Activated T-cell treated with anti-CD3 and anti-CD28 coated beads, Interleukin-2, amount 50 U/mL, for 24 hours (primary cell): ENCODE results near the gene IQCH.

Experiments
- DNase-seq: peaks from one replicate; pipeline ENCODE4 v3.0.0-alpha.2; 2020
- H3K27ac Mint-ChIP-seq: 2 replicates; pipeline ENCODE4 v1.8.0; 2020; ENCODE audit warnings: mild to moderate bottlenecking, mixed read lengths
- H3K27me3 Mint-ChIP-seq: 2 replicates; pipeline ENCODE4 v1.8.0; 2020; ENCODE audit warnings: mixed read lengths
- H3K36me3 Mint-ChIP-seq: 2 replicates; pipeline ENCODE4 v1.8.0; 2020; ENCODE audit warnings: low read depth, mixed read lengths
- H3K4me1 Mint-ChIP-seq: 2 replicates; pipeline ENCODE4 v1.8.0; 2020; ENCODE audit warnings: low read depth, mixed read lengths
- H3K4me3 Mint-ChIP-seq: 2 replicates; pipeline ENCODE4 v1.8.0; 2020; ENCODE audit warnings: mild to moderate bottlenecking, moderate library complexity, mixed read lengths
- H3K9me3 Mint-ChIP-seq: 2 replicates; pipeline ENCODE4 v1.8.0; 2020; ENCODE audit warnings: mixed read lengths

IQCH gene

GRCh38 chr15:67505675-67506572 lies 251.3 kb downstream of the IQCH start:
- Mint-ChIP-seq H3K27me3 (no peaks in the 10 kb centered on the region), H3K36me3 (peaks cover 15% of the 10 kb centered on the region), H3K4me1 (no peaks in the 10 kb centered on the region), H3K9me3 (no peaks in the 10 kb centered on the region), H3K4me3 (no peak overlapping the region), H3K27ac (no peak overlapping the region)
- DNase-seq = no peak

- no peak overlapping the region for H3K4me3 Mint-ChIP-seq
Measured at GRCh38 chr15:67506775-67507747, 252.5 kb downstream of the IQCH start.

DNA sequence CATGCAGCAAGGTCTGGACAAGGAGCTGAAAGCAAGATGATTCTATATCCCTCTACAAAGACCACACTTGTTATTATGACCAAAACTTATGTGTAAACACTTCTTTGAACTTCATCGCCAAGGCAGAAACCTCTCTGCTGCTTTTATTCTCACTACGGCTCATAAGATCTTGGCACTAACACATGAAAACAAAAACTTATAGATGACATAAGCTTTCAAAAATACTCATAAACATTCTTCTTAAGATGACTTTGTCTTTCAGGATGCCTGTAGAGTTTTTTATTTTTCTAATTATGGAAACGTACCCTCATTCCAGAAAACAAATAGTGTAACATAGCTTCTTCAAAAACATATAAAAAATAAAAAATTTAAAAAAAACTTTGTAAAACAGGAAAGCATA lies 253.8 kb downstream of the IQCH start:
- DNase-seq = no peak
- H3K27ac Mint-ChIP-seq = no peak overlapping the region
- peaks cover 34% of the 10 kb centered on the region for H3K36me3 Mint-ChIP-seq
- H3K27me3 Mint-ChIP-seq = no peaks in the 10 kb centered on the region
- no peak overlapping the region for H3K4me3 Mint-ChIP-seq
- H3K4me1 Mint-ChIP-seq = peaks cover 4% of the 10 kb centered on the region
- no peaks in the 10 kb centered on the region for H3K9me3 Mint-ChIP-seq

More at GRCh38 chr15:67506775-67507747, 252.5 kb downstream of the IQCH start:
- Mint-ChIP-seq H3K9me3 (no peaks in the 10 kb centered on the region), H3K4me1 (peaks cover 4% of the 10 kb centered on the region), H3K36me3 (peaks cover 20% of the 10 kb centered on the region), H3K27ac (no peak overlapping the region), H3K27me3 (no peaks in the 10 kb centered on the region)
- no peak for DNase-seq

DNA sequence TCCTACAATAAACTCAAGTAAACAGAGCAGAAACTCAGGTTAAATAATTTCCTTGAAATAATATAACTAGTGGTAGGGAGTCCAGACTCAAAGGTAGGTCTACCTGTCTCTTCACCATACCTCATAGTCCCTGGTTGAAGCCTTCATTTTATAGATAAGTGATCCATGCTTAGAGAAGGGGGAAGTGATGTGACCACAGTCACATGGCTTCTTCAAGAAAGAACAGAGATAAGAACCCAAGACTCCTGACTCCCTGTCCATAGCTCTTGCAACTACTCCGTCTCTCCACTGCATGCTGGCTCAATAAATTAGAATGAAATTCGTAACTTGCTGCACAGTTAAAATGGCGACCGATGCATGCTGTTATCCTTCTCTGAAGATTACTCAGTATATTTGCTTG lies 255.3 kb downstream of the IQCH start:
- Mint-ChIP-seq H3K27ac (no peak overlapping the region), H3K4me1 (peaks cover 4% of the 10 kb centered on the region)

GRCh38 chr15:67510597-67511190 lies 256.1 kb downstream of the IQCH start:
- DNase-seq = no peak
- Mint-ChIP-seq H3K27ac (no peak overlapping the region), H3K4me1 (peaks cover 4% of the 10 kb centered on the region), H3K4me3 (no peak overlapping the region), H3K36me3 (peaks cover 52% of the 10 kb centered on the region), H3K27me3 (no peaks in the 10 kb centered on the region), H3K9me3 (no peaks in the 10 kb centered on the region)

More for the DNA sequence above, 255.3 kb downstream of the IQCH start:
- Mint-ChIP-seq H3K27me3 (no peaks in the 10 kb centered on the region), H3K9me3 (no peaks in the 10 kb centered on the region), H3K36me3 (peaks cover 47% of the 10 kb centered on the region), H3K4me3 (no peak overlapping the region)
- no peak for DNase-seq

DNA sequence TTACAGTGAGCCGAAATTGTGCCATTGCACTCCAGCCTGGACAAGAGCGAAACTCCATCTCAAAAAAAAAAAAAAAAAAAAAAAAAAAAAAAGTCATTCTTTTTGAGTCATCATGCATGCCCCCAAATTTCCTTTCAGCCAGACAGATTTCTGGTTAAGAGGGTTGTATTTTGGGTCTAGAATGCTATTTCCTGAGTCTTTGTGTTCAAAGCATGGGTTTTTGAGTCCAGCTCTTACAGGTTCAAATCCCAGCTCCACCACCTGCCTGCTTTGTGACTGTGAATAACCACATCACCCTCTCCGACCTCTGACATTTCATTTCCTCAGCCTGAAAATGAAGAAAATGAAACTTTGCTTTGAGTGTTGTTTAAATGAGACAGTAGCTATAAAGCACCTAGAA lies 257.0 kb downstream of the IQCH start:
- Mint-ChIP-seq H3K9me3 (no peaks in the 10 kb centered on the region), H3K4me1 (peaks cover 4% of the 10 kb centered on the region)

GRCh38 chr15:67512140-67512539 lies 257.6 kb downstream of the IQCH start:
- Mint-ChIP-seq H3K4me1 (peaks cover 4% of the 10 kb centered on the region), H3K9me3 (no peaks in the 10 kb centered on the region), H3K36me3 (peaks cover 58% of the 10 kb centered on the region), H3K27me3 (no peaks in the 10 kb centered on the region), H3K4me3 (no peak overlapping the region), H3K27ac (no peak overlapping the region)
- no peak for DNase-seq

More for the DNA sequence above, 257.0 kb downstream of the IQCH start:
- H3K27me3 Mint-ChIP-seq = no peaks in the 10 kb centered on the region
- no peak overlapping the region for H3K27ac Mint-ChIP-seq
- no peak overlapping the region for H3K4me3 Mint-ChIP-seq
- H3K36me3 Mint-ChIP-seq = peaks cover 52% of the 10 kb centered on the region
- DNase-seq = no peak

DNA sequence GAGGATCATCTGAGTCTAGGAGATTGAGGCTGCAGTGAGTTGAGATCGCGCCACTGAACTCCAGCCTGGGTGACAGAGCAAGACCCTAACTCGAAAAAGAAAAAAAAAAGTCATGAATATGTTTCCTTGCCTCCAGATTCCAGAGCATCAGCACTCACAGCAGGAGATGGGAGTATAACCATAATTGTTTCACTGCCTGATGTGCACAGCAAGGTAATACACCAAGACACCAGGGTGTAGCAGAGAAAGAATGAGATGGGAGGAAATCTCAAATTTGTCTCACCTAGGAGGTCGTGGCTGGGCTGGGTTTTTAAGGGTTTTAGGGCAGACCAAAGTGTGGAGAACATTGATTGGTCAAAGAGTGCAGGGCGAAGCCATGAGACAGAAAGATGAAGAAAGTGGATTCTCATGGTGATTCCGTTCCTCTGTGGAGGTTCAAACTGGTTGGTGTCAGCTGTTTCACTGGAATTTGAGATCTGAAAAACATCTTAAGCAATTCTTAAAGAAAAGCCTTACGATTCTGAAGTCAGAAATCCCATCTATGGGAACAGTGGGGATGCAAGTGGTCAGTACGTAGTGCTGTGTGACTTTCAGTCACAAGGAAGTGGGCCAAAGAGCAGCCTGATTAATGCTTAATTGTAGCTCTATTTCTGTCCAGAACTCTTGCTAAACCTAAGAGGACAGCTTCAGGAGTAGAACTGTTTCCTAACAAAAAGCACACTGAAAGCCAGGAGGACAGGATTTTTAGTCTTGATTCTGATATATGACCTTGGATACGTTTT lies 258.5 kb downstream of the IQCH start:
- peaks cover 65% of the 10 kb centered on the region for H3K36me3 Mint-ChIP-seq
- H3K27ac Mint-ChIP-seq = no peak overlapping the region
- DNase-seq = no peak
- H3K27me3 Mint-ChIP-seq = no peaks in the 10 kb centered on the region
- no peaks in the 10 kb centered on the region for H3K9me3 Mint-ChIP-seq
- peaks cover 4% of the 10 kb centered on the region for H3K4me1 Mint-ChIP-seq
- H3K4me3 Mint-ChIP-seq = no peak overlapping the region

- no peak for DNase-seq
- no peak overlapping the region for H3K4me3 Mint-ChIP-seq
- H3K27ac Mint-ChIP-seq = no peak overlapping the region
- no peaks in the 10 kb centered on the region for H3K27me3 Mint-ChIP-seq
- H3K36me3 Mint-ChIP-seq = peaks cover 62% of the 10 kb centered on the region
- no peaks in the 10 kb centered on the region for H3K9me3 Mint-ChIP-seq
- H3K4me1 Mint-ChIP-seq = peaks cover 4% of the 10 kb centered on the region
Measured at GRCh38 chr15:67515090-67515489, 260.5 kb downstream of the IQCH start.

DNA sequence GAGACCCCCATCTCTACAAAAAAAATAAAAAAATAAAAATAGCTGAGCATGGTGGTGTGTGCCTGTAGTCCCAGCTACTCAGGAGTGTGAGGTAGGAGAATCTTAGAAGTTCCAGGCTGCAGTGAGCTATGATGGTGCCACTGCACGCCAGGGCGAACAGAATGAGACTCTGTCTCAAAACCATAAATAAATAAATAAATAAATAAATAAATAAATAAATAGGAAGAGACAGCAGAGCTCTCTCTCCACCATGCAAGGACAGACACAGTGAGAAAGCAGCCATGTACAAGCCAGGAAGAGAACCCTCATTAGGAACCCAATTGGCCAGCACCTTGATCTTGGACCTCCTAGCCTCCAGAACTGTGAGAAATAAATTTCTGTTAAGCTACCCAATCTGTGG lies 261.0 kb downstream of the IQCH start:
- DNase-seq = no peak
- Mint-ChIP-seq H3K4me3 (no peak overlapping the region), H3K4me1 (peaks cover 6% of the 10 kb centered on the region), H3K27me3 (no peaks in the 10 kb centered on the region), H3K36me3 (peaks cover 59% of the 10 kb centered on the region), H3K9me3 (no peaks in the 10 kb centered on the region), H3K27ac (no peak overlapping the region)

DNA sequence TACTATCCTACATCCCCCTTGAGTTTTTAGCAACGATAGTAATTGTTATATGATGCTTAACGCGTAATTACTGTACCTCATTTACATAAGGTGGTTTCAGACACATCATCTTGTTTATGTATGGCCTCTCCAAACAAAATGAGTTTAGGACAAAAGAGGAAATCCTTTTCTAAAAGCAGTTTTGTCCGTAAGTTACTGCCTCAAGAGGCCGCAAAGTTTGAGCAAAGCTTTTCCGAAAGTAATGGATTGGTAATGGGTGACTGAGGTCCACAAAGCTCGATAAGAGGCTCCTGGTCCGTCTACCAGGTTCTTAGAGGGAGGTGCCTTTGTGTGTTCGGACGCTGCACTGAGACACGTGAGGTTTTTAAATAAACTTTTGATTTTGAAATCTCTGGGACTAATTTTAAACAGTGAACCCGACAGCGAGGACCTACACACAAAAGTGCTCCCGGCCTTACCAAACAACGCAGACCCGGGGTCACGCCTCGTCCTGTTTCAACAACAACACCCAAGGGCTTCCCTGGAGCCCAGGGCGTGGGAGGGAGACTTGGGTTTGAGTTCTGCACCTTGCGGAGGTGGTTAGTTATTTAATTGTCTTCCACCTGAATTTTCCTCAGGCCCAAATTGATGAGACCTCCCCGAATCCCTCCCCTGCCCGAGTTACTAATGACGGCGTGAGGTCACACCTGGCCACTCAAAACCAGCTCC lies 265.9 kb downstream of the IQCH start:
- no peak for DNase-seq
- H3K4me1 Mint-ChIP-seq = peaks cover 26% of the 10 kb centered on the region
- no peaks in the 10 kb centered on the region for H3K27me3 Mint-ChIP-seq
- H3K36me3 Mint-ChIP-seq = peaks cover 39% of the 10 kb centered on the region
- peak overlapping the region; percentile 94 for H3K27ac Mint-ChIP-seq
- H3K9me3 Mint-ChIP-seq = no peaks in the 10 kb centered on the region
- H3K4me3 Mint-ChIP-seq = peak overlapping the region; percentile 84

DNA sequence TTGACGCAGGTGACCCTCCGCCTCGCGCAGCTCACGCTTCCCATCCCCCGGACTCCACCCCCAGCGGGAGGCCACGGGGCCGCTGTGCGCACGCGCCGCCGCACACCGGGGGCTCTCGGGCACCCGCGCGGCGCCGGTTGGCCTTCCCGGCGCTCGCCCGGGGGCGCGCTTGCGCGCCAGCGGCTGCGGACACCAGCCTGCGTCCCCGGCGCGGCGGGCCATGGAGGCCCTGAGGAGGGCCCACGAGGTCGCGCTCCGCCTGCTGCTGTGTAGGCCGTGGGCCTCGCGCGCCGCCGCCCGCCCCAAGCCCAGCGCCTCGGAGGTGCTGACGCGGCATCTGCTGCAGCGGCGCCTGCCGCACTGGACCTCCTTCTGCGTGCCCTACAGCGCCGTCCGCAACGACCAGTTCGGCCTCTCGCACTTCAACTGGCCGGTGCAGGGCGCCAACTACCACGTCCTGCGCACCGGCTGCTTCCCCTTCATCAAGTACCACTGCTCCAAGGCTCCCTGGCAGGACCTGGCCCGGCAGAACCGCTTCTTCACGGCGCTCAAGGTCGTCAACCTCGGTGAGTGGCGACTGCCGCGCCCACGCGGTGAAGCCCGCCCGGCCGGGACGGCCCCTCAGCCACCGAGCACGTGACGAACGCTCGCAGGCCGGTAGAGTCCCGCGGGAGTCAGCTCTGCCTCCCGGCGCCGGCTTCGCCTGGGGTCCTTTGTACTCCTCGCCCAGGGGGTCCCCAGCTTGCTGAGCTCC lies 266.6 kb downstream of the IQCH start, which contains the start of gene C15orf61:
Gene C15orf61 (plus strand): TSS at position 103 of the 754 bp plus-strand sequence. CDS start 118 bp downstream, at position 221.
- H3K4me3 Mint-ChIP-seq = peak within 1 kb of the TSS; percentile 95
- H3K4me1 Mint-ChIP-seq = peaks cover 26% of the 10 kb centered on the region
- no peaks in the 10 kb centered on the region for H3K27me3 Mint-ChIP-seq
- peak; percentile 91 for DNase-seq
- peak within 1 kb of the TSS; percentile 99 for H3K27ac Mint-ChIP-seq
- H3K9me3 Mint-ChIP-seq = no peaks in the 10 kb centered on the region
- peaks cover 42% of the 10 kb centered on the region for H3K36me3 Mint-ChIP-seq
